HG03432 (cell line): ENCODE measurements around the gene LIX1L.
A peak's percentile ranks its signal among the peaks of the same experiment; 100 is the strongest.

Experiments used
- ATAC-seq: cut with Tn5 transposase; IDR thresholded peaks from one replicate; pipeline ENCODE4 v1.9.1; 2021; ENCODE audit warnings: mild to moderate bottlenecking, moderate library complexity; ENCODE audit not compliant: unreplicated experiment

The LIX1L gene

GRCh38 chr1:145897969-145898368 is 59.8 kb downstream of the LIX1L start:
- ATAC-seq = no peak

GRCh38 chr1:145895471-145895870 is 62.3 kb downstream of the LIX1L start:
- no peak for ATAC-seq

- no peak for ATAC-seq
Observed at GRCh38 chr1:145893306-145894055, 64.3 kb downstream of the LIX1L start.

- ATAC-seq = no peak
Observed at GRCh38 chr1:145892486-145893087, 65.2 kb downstream of the LIX1L start.

- no peak for ATAC-seq
Observed at GRCh38 chr1:145891587-145892485, 66.0 kb downstream of the LIX1L start.

GRCh38 chr1:145891143-145891542 is 66.7 kb downstream of the LIX1L start:
- no peak for ATAC-seq

- ATAC-seq = no peak
Observed at GRCh38 chr1:145889722-145890121, 68.1 kb downstream of the LIX1L start.

GRCh38 chr1:145887631-145888030 is 70.2 kb downstream of the LIX1L start:
- ATAC-seq = no peak

GRCh38 chr1:145886816-145887215 is 71.0 kb downstream of the LIX1L start:
- no peak for ATAC-seq

- no peak for ATAC-seq
Observed at GRCh38 chr1:145886390-145886789, 71.4 kb downstream of the LIX1L start.

- peak; percentile 98 for ATAC-seq
Observed at GRCh38 chr1:145885738-145886287, 72.0 kb downstream of the LIX1L start, which contains the start of gene ANKRD35. ANKRD35 (minus strand) TSS chr1:145885866; CDS start chr1:145885758, 108 bp downstream.

- no peak for ATAC-seq
Observed at GRCh38 chr1:145884675-145885074, 73.1 kb downstream of the LIX1L start.
